Measurements from ENCODE around the gene IFT43.

GRCh38 chr14:76123426-76124225 is 138.1 kb downstream of the IFT43 start:
- TF ChIP-seq POLR2A (IDR thresholded peaks at IDR 0.05) (no peak), CTCF (IDR thresholded peaks at IDR 0.05) (no peak)
